CD4-positive, alpha-beta T cell treated with Interleukin-6 at 100 ng/mL for 8 hours (primary cell): Measurements from ENCODE around the gene EFL1.

Source experiments
- DNase-seq: peaks from one replicate; pipeline ENCODE4 v3.0.0-alpha.2; 2020; ENCODE audit warnings: mixed read lengths, low spot score

EFL1 gene

DNA sequence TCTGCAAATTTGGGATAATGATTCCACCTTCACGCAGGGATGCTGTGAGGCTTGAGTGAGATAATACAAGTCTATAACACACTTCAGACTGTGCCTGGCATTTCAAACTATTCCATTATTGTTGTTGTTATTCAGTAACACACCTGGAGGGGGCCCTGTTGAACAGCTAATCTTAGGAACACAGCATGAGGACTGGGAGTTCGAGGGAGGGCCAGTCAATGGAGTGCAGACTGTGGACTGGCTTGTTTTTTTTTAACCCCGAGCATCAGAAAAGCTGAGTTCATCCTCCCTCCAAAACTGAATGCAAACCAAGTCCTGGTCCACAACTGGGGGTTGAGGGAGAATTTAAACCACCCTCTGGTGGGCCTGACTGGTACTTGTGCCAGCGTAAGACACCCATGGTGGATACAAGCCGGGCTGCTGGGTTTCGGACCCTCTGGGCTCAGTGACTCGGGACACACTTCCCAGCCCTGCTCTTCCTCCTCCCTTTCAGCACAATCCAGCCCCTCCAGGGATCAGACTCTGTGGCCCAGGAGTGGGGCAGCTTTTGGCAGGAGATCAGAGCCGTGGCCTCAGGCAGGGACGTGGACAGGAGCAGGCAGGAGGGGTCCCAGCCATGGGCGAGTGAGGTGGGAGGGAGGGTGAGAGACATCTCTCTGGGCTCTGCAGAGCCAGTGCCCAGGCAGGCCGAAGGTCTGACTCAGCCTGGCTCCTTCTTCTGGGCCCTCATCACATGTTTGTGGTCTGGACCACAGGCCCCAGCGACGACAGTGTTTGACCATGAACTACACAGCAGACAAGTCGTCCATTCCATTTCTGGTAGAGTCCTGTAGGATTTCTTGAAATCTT is 180.4 kb downstream of the EFL1 start:
- DNase-seq = no peak

DNA sequence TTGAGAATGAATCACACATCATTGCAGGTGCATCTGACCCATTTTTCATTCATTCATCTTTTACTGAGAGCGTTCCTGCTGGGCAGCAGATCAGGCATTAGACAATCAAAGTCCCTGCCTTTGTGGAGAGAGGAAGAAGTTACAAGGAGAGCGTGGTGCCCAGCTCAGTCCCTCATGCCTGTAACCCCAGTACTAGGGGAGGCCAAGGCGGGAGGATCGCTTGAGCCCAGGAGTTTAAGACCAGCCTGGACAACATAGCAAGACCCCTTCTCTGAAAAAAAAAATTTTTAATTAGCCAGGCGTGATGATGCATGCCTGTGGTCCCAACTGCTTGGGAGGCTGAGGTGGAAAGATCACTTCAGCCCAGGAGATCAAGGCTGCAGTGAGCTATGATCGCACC is 181.8 kb downstream of the EFL1 start:
- no peak for DNase-seq
